CD4-positive, alpha-beta T cell treated with Interleukin-2 at 100 ng/mL for 4 hours (primary cell): ENCODE results near the gene AGAP2.

Experiments used
- DNase-seq: peaks from one replicate; pipeline ENCODE4 v3.0.0-alpha.2; 2020; ENCODE audit warnings: low spot score

The AGAP2 gene

GRCh38 chr12:57767305-57767698, 28.8 kb upstream of the AGAP2 start:
- no peak for DNase-seq

DNA sequence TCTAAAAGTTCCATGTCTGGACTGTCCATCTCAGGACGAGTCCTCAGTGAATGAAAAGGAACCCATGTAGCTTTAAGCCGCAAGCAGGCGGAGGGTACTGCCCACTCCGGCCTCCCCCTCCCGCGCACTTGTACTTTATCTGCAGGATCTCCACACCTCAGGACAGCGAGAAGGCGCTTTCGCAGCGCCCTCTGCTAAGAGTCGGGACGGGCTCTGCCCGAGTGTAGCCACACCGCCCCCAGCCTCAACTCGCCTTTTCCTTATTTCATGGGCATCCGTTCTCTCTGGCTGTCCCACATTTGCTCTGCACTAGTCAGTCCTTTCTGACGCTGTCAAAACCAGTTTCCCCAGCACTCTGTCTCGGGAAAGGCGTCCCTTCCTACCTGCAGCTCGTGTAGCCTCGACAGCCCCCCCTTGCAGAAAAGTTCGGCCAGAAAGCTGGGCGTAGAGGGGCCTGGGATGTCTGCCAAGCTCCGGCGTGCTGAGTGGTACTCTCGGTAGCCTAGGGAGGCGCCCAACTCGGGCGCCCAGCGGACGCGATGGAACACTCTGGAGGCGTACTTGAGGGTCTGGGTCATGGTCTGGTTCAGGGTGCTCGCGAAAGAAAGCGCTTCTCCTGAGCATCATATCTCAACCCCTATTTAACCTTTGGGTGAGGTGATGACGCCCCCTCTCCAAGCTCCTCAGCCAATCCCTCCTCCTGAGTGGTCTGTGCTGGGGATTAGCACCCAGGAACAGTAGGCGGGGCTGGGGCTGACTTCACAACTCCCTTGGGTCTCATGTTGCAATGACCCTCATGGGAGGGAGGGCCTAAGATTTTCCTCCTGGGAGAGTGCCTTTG, 28.1 kb upstream of the AGAP2 start, which contains the start of gene CYP27B1:
Gene CYP27B1, minus strand, starts transcription at position 615 of the 841 bp plus-strand sequence. Its CDS starts 37 bp downstream, at position 578.
- DNase-seq: no peak

DNA sequence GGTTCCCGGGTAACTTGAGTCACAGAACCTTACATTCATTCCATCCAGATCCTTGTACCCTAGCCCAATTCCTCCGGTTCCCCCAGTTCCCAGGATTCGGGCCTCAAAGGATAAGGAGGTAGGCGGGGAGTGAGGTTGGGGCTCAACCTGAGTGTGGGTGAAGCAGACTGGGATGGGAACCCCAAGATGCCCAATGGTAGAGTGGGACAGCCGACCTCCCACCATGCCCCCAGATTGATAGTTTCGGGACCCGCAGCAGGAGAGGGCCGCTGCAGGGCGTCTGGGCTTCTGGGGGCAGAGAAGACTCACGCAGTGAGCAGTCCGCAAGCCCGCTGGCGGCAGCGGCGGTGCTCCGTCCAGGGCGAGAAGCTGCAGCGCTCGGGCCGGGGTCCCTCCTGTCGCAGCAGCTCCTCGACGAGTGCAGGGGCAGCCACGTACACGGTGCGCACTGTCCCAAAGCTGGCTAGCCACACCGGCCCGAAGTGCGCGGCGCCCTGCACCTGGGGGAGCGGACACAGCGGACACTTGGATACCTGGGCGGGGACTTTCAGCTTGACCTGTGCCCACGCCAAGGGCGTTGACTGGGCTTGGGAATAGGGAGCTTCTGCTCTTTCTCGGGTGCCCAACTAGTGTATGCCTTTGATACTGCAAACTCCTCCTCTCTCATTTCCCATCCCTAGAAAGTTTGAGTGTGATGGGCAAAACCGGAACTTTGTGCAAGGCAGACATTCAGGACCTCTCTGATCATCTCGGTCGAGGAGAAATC, 27.3 kb upstream of the AGAP2 start:
- no peak for DNase-seq

DNA sequence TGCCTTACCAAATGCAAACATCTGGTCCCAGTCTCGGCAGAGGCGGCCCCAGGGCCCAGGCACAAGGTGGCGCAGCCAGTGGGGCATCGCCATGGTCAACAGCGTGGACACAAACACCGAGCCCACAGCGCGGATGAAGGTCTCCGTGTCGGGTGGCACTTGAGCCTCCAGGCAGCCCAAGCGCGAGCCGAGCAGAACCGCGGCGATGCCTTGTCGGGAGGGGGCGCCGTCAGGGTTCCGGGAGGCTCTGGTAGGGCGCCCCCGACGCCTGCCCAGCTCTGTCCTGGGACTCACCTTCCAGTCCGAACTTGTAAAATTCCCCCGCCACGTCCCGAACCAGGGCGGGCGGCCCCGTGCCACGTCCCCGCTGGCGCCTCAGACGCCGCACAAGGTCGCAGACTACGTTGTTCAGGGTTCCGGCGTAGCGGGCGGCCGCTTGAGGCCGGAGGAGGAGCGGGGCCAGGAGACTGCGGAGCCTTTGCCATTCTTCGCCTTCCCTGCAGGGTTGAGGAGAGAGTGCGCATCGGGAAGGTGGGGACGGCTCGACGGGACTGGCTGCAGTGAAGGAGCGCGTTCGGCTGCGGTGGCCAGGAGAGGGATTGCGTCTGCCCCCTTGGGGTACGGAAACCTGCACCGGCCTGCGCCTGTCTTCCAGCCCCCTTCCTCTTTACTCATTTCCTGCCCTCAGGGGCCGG, 26.6 kb upstream of the AGAP2 start:
- DNase-seq: peak; percentile 45

- DNase-seq: no peak
Measured at GRCh38 chr12:57764662-57765002, 26.1 kb upstream of the AGAP2 start.

GRCh38 chr12:57763881-57764661, 25.5 kb upstream of the AGAP2 start:
- DNase-seq: no peak

GRCh38 chr12:57762463-57762862, 23.9 kb upstream of the AGAP2 start:
- no peak for DNase-seq

DNA sequence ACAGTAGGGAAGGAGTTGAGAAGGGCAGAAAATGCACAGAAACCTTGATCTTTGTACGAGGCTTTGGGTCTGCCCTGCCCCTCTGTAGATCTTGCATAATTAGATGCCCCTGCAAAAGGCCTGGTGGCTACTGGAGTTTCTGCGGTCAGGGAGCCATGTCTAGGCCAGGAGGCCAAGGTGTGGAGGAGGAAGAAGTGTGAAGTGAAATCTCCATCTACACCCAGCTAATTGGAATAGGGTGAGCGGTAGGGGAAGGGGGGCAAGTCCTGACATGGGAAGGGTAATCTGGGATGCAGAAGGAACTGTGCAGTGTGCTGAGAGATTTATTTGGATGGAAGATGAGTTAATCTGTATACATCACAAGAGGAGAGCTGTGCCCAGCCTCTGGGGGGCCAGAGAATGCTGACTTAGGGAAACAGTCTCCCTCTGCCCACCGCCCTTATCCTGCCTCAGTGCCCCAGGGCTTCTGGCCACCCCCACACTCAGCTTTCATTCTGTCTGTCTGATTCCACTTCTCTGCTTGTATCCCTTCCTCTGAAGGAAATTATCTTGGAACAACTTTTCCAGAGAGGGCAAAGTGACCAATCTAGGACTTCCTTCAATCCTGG, 23.0 kb upstream of the AGAP2 start:
- DNase-seq: no peak

DNA sequence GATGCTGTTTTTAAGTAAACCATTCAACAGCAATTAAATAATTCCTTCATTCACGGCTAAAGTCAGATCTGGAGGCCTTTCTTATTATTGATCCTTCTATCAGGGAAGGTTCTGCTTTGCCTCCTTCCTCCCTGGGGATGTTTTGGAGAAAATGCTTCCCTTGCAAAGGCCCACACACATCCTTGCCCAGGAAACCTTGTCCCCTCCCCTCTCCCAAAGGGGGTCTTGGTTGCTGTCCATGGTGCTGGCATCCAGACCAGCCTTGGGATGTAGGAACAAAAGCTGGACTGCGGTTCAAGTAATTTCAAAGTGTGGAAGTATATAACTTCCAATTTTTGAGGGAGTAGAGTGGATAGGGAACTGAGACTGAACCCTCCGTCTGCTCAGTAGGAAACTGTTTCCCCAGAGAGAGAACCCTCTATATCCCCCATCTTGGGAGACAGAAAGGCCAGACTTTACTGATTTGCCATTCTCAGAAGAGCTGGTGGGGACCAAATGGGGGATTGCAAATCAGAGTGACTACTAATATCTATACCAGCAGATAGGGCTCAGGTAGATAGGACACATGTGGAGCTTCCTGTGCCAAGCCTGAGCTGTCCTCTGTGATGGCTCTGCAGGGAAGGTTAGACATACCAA, 21.9 kb upstream of the AGAP2 start:
- no peak for DNase-seq

DNA sequence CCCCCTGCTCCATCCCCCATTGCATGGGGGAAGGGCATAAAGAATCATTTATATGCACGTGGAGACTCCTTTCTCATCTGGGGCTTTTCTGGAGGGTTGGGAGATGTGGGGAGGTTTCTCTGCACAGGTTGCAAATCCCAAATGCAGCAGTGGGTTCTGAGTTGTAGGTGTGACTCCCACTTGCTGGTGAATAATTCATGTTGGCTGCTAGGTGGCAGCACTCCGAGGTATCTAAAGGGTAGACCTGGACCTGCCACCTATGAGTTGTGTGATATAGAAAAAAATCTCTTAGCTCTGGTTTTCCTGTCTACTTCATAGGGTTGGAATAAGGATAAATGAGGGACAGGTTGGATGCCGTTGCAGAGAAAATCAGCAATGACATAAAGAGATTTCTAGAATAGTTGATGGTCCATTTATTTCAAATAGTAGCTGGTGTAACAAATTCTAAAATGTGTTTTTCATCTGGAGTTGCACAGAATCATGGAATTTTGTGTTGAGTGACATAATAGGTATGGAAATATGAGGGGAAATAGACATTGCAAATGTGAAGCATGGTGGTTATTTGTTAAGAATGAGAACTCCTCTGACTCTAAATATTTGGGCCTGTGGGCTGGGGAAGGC, 20.9 kb upstream of the AGAP2 start:
- peak; percentile 55 for DNase-seq

DNA sequence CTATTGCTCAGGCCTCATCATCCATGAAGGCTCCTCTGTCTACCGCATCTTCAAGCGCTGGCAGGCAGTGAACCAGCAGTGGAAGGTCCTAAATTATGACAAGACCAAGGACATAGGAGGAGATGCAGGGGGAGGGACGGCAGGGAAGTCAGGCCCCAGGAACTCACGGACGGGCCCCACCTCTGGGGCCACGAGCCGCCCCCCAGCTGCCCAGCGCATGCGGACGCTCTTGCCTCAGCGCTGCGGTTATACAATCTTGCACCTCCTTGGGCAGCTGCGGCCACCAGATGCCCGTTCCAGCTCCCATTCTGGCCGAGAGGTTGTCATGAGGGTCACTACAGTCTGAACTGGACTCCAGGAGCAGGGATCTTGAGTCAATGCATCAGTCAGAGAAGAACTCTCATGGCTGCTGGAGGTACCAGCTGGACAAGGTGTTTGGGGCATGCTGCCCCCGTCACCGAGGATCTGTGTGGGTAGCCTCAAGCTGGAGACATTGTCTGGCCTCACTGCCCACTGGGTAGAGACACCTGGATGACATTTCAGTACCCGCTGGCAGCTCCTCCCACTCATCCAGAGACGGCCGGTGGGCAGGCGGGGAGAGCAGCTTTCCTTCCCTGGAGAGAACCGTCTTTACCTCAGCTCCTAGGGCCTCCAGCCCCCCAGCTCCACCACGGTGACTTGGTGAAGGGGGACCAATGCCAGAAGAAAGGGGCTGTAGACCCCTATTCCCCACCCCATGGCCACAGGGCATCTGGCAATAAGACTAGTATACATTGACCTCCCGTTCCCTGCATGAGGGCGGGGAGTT, 20.2 kb upstream of the AGAP2 start:
- no peak for DNase-seq

- no peak for DNase-seq
Measured at GRCh38 chr12:57757771-57758170, 19.2 kb upstream of the AGAP2 start.

- DNase-seq: peak; percentile 75
Measured at GRCh38 chr12:57756406-57757341, 18.1 kb upstream of the AGAP2 start.

GRCh38 chr12:57755454-57756372, 17.2 kb upstream of the AGAP2 start:
- peak; percentile 37 for DNase-seq

GRCh38 chr12:57755194-57755453, 16.6 kb upstream of the AGAP2 start:
- DNase-seq: no peak

GRCh38 chr12:57754411-57755193, 16.1 kb upstream of the AGAP2 start, which contains the start of gene MARCHF9:
TSS of gene MARCHF9 (plus strand) at chr12:57755103. CDS start at chr12:57755529, 426 bp downstream.
- peak; percentile 90 for DNase-seq
